Karpas-422 (cell line): ENCODE measurements around the gene PDE6D. TPM values are rescaled to one million over a fixed set of nuclear protein-coding genes. Genes with fewer than 3 reads are reported as not detected.

Experiments
- DNase-seq: peaks from one replicate; pipeline ENCODE4 v3.0.0-alpha.2; 2015
- H2AFZ ChIP-seq: fragments of 200-600 bp; sonication (generic); 2 replicates; pipeline ENCODE4 v1.6.1; 2014; ENCODE audit warnings: antibody characterized with exemption, low read length, mixed read lengths
- H3K27ac ChIP-seq: fragments of 200-600 bp; sonication (generic); 2 replicates; pipeline ENCODE4 v1.5.1; 2014; ENCODE audit warnings: mild to moderate bottlenecking, low read length, moderate library complexity
- H3K27me3 ChIP-seq: fragments of 200-600 bp; sonication (generic); 2 replicates; pipeline ENCODE4 v1.6.1; 2014; ENCODE audit warnings: low read length, mixed read lengths
- H3K36me3 ChIP-seq: fragments of 200-600 bp; sonication (generic); 2 replicates; pipeline ENCODE4 v1.6.1; 2014; ENCODE audit warnings: low read length, mixed read lengths; ENCODE audit not compliant: insufficient read depth
- H3K4me1 ChIP-seq: fragments of 200-600 bp; sonication (generic); 2 replicates; pipeline ENCODE4 v1.6.1; 2014; ENCODE audit warnings: mild to moderate bottlenecking, low read length, mixed read lengths
- H3K4me2 ChIP-seq: fragments of 200-600 bp; sonication (generic); 2 replicates; pipeline ENCODE4 v1.6.1; 2014; ENCODE audit warnings: low read length, low read depth, mild to moderate bottlenecking; ENCODE audit not compliant: poor library complexity, severe bottlenecking
- H3K4me3 ChIP-seq: fragments of 200-600 bp; sonication (generic); 2 replicates; pipeline ENCODE4 v1.5.1; 2014; ENCODE audit warnings: mild to moderate bottlenecking, antibody characterized with exemption, low read length, mixed read lengths
- H3K79me2 ChIP-seq: fragments of 200-600 bp; sonication (generic); 2 replicates; pipeline ENCODE4 v1.6.1; 2014; ENCODE audit warnings: mild to moderate bottlenecking, low read length, mixed read lengths
- H3K9ac ChIP-seq: fragments of 200-600 bp; sonication (generic); 2 replicates; pipeline ENCODE4 v1.6.0; 2014; ENCODE audit warnings: low read length
- H3K9me2 ChIP-seq: fragments of 200-600 bp; sonication (generic), shearing (Covaris generic); replicated peaks from 2 replicates; pipeline ENCODE4 v1.6.0; 2014; ENCODE audit warnings: mild to moderate bottlenecking, low read length, moderate library complexity; ENCODE audit not compliant: insufficient read depth
- H3K9me3 ChIP-seq: fragments of 300-700, 200-600 bp; sonication (generic); 2 replicates; pipeline ENCODE4 v1.6.1; 2014; ENCODE audit warnings: low read length, mixed read lengths
- H4K20me1 ChIP-seq: fragments of 200-600 bp; sonication (generic); 2 replicates; pipeline ENCODE4 v1.6.1; 2014; ENCODE audit warnings: mild to moderate bottlenecking, antibody characterized with exemption, low read length, low read depth; ENCODE audit not compliant: insufficient read depth
- total RNA-seq: library from RNA; depleted of rRNA; stranded (reverse); fragments of >200 nt; shearing (Covaris generic); gene quantifications from 2 replicates; pipeline ENCODE4 v1.2.3, GENCODE V29; 2014; ENCODE audit warnings: low replicate concordance

The PDE6D gene
- total RNA-seq, 1 experiment from 2014 or later = 87.8 TPM

DNA sequence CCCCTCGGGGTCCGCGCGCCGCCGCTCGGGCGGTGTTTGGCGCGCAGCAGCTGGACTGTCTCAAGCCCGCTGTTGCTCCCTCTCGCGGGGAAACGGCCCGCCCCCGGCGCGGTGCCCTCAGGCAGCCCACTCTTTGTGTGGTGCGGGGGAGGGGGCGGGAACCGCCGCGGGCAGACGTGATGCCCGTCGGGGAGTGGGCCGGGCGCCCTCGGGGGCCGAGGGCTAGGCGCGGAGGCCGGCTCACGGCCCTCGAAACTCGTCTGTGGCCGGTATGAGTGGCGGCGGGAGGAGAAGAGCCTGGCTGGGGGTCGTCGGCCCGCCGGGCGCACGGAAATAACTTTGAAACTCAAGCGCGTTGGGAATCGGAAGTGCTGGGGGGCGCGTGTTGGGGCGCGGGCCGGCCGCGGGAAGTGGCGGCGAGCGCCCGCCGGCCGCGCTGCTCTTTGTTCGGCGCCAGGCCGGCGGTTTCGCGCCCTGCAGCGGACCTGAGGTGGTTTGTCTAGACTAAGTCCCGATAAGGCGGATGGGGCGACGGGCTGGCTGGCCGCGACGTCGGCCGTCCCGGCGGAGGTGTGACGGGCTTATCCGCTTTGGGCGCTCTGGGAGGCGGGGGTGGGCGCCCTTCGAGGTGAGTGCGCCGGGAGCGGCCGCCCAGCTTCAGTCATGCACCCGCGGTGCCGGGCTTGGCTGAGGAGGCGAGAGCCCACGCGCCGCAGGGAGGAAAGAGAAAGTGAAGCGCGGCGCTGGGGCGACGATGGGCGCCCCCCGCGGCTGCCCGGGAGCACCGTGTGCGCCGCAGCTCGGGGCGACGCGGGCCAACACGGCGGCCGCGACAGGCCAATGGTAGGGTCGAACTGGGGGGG lies 72.1 kb downstream of the PDE6D start:
- peak; percentile 74 for DNase-seq
- H3K4me3 ChIP-seq = peak overlapping the region; percentile 98
- peaks cover 35% of the 10 kb centered on the region for H4K20me1 ChIP-seq
- H3K79me2 ChIP-seq = peaks cover 47% of the 10 kb centered on the region
- H3K4me1 ChIP-seq = peaks cover 44% of the 10 kb centered on the region
- H3K27me3 ChIP-seq = no peaks in the 10 kb centered on the region
- H3K36me3 ChIP-seq = peaks cover 39% of the 10 kb centered on the region
- no peaks in the 10 kb centered on the region for H3K9me3 ChIP-seq
- H3K9me2 ChIP-seq = no peaks in the 10 kb centered on the region
- peak overlapping the region; percentile 100 for H3K9ac ChIP-seq
- H3K4me2 ChIP-seq = peak overlapping the region; percentile 87
- H2AFZ ChIP-seq = no peak overlapping the region
- peak overlapping the region; percentile 99 for H3K27ac ChIP-seq

DNA sequence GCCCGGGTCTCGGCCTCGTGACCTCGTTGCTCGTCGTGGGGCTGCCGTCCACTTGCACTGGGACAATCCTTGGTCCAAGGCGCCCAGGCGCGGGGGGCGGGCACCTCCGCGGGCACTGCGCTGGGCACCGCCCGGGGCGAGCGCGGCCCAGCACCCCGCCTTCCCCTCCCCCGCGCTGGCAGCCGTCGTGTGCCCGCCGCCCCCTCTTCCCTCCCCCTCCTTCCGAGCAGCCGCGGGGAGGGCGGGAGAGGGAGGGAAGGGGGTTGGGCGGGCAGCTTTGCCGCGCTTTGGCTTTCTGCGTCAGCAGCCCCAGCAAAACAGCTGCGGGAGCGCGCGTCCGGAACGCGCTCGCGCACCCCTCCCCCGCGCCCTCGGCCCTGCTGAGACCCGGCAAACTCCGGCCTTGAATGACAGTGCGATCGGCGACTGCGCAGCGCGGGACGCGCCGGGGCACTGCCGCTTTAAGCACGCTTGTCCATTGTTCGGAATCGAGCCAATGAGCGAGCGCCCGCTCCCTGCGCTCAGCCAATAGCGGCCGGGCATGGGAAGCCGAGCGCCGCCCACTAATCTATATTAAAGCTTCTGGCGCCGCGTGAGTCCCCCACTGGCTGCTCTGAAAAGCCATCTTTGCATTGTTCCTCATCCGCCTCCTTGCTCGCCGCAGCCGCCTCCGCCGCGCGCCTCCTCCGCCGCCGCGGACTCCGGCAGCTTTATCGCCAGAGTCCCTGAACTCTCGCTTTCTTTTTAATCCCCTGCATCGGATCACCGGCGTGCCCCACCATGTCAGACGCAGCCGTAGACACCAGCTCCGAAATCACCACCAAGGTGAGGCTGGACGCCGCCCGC lies 72.9 kb downstream of the PDE6D start, which contains the start of gene PTMA:
TSS of gene PTMA (plus strand) at position 599 of the 846 bp plus-strand sequence. CDS start at position 781, 182 bp downstream.
- Histone ChIP-seq H3K79me2 (peaks cover 47% of the 10 kb centered on the region), H3K9me3 (no peaks in the 10 kb centered on the region)

DNA sequence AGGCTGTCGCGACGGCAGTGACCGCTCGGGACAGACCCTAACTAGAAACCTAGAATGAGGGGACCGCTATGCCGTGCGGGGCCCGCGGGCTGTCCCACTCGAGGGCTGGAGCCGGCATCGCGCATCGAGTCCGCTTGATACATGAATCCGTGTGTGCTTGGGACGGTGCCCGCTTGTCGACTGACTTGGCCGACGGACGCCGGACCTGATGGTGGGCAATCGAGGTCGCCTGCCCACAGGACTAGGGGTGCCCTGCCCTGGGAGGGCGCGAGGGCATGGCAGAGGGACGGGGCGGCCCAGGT lies 73.5 kb downstream of the PDE6D start:
- Histone ChIP-seq H3K4me1 (peaks cover 39% of the 10 kb centered on the region), H3K27me3 (no peaks in the 10 kb centered on the region), H3K36me3 (peaks cover 39% of the 10 kb centered on the region), H3K9ac (peak overlapping the region; percentile 90), H3K4me3 (peak overlapping the region; percentile 88; the same call in 1 of the 2 replicates), H4K20me1 (peaks cover 35% of the 10 kb centered on the region), H3K9me3 (no peaks in the 10 kb centered on the region), H3K9me2 (no peaks in the 10 kb centered on the region), H3K4me2 (peak overlapping the region; percentile 77), H2AFZ (peak overlapping the region; percentile 63; the same call in 1 of the 2 replicates), H3K27ac (peak overlapping the region; percentile 78), H3K79me2 (peaks cover 47% of the 10 kb centered on the region)
- no peak for DNase-seq

More for the DNA sequence above, 72.9 kb downstream of the PDE6D start, which contains the start of gene PTMA:
- Histone ChIP-seq H4K20me1 (peaks cover 35% of the 10 kb centered on the region), H3K4me2 (peak within 1 kb of the TSS; percentile 87), H3K36me3 (peaks cover 39% of the 10 kb centered on the region), H3K4me3 (peak within 1 kb of the TSS; percentile 98), H3K4me1 (peaks cover 39% of the 10 kb centered on the region), H2AFZ (peak within 1 kb of the TSS; percentile 63; the same call in 1 of the 2 replicates), H3K9me2 (no peaks in the 10 kb centered on the region), H3K27ac (peak within 1 kb of the TSS; percentile 99), H3K27me3 (no peaks in the 10 kb centered on the region), H3K9ac (peak within 1 kb of the TSS; percentile 100)
- DNase-seq = peak; percentile 99

DNA sequence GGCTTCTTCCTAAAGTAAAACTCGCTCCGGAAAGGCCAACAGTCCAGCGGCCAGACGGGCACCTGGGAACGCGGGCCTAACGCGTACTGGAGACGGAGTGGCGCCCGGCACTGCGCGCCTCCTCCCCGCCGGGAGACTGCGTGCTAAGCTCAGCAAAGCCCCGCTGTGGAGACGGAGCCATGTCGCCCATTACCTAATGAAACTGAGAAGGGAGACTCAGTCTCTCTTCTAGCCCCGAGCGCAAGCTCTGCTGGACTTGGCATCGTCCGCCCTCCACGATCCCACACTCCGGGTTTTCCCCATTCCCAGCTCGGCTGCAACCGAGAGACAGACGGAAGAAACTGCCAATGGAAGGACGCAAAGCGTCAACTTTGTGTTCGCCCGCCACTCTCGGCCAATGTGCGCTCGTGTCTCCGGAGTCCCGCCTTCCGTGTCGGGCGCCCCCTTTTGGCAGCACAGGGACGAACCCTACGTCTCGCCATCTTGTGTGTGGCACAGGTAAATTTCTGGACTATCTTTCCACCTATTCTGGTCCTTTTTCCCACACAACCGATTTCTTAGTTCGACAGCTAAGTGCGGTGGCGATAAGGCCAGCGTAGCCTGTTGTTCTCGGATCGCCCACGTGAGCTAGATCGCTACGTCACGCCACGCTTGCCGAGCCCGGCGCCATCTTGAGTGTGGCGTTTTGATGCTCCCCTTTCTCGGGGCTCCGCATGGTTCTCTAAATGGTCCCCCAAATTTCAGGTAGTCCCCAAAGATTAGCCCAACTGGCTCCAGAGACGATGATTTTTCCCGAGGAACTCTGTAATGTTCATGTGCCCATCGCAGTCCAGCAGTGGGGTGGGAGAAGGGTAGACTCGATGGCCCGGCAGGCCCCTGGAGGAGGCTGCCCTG lies 74.1 kb downstream of the PDE6D start:
- peak; percentile 98 for DNase-seq
- Histone ChIP-seq H3K4me3 (peak overlapping the region; percentile 88), H3K27ac (peak overlapping the region; percentile 78), H3K36me3 (peaks cover 33% of the 10 kb centered on the region), H3K79me2 (peaks cover 41% of the 10 kb centered on the region), H3K27me3 (no peaks in the 10 kb centered on the region), H2AFZ (peak overlapping the region; percentile 69; the same call in 1 of the 2 replicates), H4K20me1 (peaks cover 30% of the 10 kb centered on the region), H3K9me3 (no peaks in the 10 kb centered on the region), H3K4me1 (peaks cover 33% of the 10 kb centered on the region), H3K4me2 (peak overlapping the region; percentile 77), H3K9ac (peak overlapping the region; percentile 90), H3K9me2 (no peaks in the 10 kb centered on the region)

GRCh38 chr2:231704017-231704416 lies 77.1 kb downstream of the PDE6D start:
- H4K20me1 ChIP-seq = peaks cover 5% of the 10 kb centered on the region
- H3K27ac ChIP-seq = no peak overlapping the region
- H3K4me3 ChIP-seq = no peak overlapping the region
- H3K27me3 ChIP-seq = no peaks in the 10 kb centered on the region
- H3K9me3 ChIP-seq = no peaks in the 10 kb centered on the region
- peaks cover 19% of the 10 kb centered on the region for H3K4me1 ChIP-seq
- H3K9ac ChIP-seq = no peak overlapping the region
- H3K9me2 ChIP-seq = no peaks in the 10 kb centered on the region
- peaks cover 6% of the 10 kb centered on the region for H3K36me3 ChIP-seq
- peaks cover 13% of the 10 kb centered on the region for H3K79me2 ChIP-seq
- H2AFZ ChIP-seq = no peak overlapping the region
- DNase-seq = no peak
- no peak overlapping the region for H3K4me2 ChIP-seq

- no peaks in the 10 kb centered on the region for H3K9me3 ChIP-seq
- H3K4me3 ChIP-seq = no peak overlapping the region
- no peak overlapping the region for H2AFZ ChIP-seq
- H3K4me2 ChIP-seq = no peak overlapping the region
- no peak overlapping the region for H3K27ac ChIP-seq
- no peaks in the 10 kb centered on the region for H3K9me2 ChIP-seq
- no peaks in the 10 kb centered on the region for H3K27me3 ChIP-seq
- peaks cover 10% of the 10 kb centered on the region for H3K4me1 ChIP-seq
- no peaks in the 10 kb centered on the region for H3K36me3 ChIP-seq
- H4K20me1 ChIP-seq = no peaks in the 10 kb centered on the region
- H3K9ac ChIP-seq = no peak overlapping the region
- no peak for DNase-seq
- H3K79me2 ChIP-seq = peaks cover 2% of the 10 kb centered on the region; the same call in 1 of the 2 replicates
Measured at GRCh38 chr2:231701456-231702373, 79.4 kb downstream of the PDE6D start.

DNA sequence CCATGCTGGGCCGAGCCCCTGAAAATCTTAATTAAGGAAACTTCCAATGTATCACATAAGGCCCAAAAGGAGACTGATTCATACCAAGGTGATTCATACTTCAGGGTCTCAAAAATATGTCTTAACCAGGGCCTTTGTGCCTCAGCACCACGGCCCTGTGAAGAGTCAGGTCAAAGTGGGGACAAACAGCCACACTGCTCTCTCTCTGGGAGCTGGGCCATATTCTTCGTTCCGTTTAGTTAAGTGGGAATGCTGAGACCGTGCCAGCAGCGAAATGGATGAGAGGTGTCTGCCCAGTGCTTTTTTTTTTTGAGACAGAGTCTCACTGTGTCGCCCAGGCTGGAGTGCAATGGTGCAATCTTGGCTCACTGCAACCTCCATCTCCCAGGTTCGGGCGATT lies 82.1 kb downstream of the PDE6D start:
- no peaks in the 10 kb centered on the region for H3K79me2 ChIP-seq
- no peaks in the 10 kb centered on the region for H3K9me2 ChIP-seq
- no peaks in the 10 kb centered on the region for H3K36me3 ChIP-seq
- no peak for DNase-seq
- H4K20me1 ChIP-seq = no peaks in the 10 kb centered on the region
- H3K9me3 ChIP-seq = no peaks in the 10 kb centered on the region
- H3K9ac ChIP-seq = no peak overlapping the region
- H3K27me3 ChIP-seq = no peaks in the 10 kb centered on the region
- no peaks in the 10 kb centered on the region for H3K4me1 ChIP-seq
- no peak overlapping the region for H3K4me2 ChIP-seq
- H3K4me3 ChIP-seq = no peak overlapping the region
- H2AFZ ChIP-seq = no peak overlapping the region
- H3K27ac ChIP-seq = no peak overlapping the region
